Left cardiac atrium (tissue), 4 donors: ENCODE data around the gene PTPRR. TPM values are rescaled to one million over a fixed set of nuclear protein-coding genes. Genes with fewer than 3 reads are reported as not detected.
"Not testable (repeated sequence)": the region's sequence is repeated elsewhere in the genome, so short reads cannot be mapped to it uniquely, and the experiment has no call there.

Experiments used
- ATAC-seq, 2 donors: fragments of 200-7000 bp; cut with Tn5 transposase; one replicate each; pipeline ENCODE4 v1.9.1; 2020; ENCODE audit warnings: mild to moderate bottlenecking in 2 of 2, moderate library complexity in 2 of 2
- DNase-seq: peaks from one replicate; pipeline ENCODE4 v3.0.0-alpha.2; 2020
- intact Hi-C, 2 donors: fragments of 100-400 bp; cut with DNase I; formaldehyde crosslinking; loops; one replicate each; pipeline versions ENCODE4 v1.14.1 to v1.15.1; 2022 to 2023
- total RNA-seq, 2 donors: library from RNA; stranded (reverse); fragmentation: NEBNext Ultra II Directional; extraction: Animal tissue kit (Norgen Biotek cat#: 25700); gene quantifications; one replicate each; pipeline ENCODE4 v1.2.1, GENCODE V29; 2021
- donor health status: DM: no; HTN: yes; CAD: no.
- donor health status: DM: no; HTN: yes; CAD: no; lungs with severe emphysema.
- donor health status: DM: yes; HTN: yes; CAD: no.
- donor health status: Dilated cardiomyopathy.

PTPRR gene
- total RNA-seq, 2 donors from 2014 or later = 0.27 to 0.86 TPM

DNA sequence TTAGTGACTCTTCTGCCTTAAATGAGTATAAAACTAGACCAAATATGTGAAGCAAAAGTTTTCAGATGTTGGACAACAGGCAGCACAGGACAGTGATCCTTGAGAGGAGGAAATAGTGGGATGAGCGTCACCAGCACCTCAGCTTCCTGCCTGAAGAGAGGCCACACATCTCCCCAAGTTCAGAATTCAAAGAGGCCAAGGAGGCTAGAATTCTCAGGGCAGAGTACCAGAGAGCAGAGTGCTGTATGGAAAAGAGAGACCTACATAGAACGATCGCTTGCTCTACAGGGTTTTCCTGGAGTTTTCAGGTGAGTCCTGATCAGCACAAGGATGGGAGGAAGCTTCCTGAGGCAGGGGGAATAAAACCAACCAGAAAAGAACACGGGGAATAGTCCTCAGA is 107.0 kb downstream of the PTPRR start:
- ATAC-seq = no peak
- intact Hi-C loops = no loop called here
- DNase-seq = no peak

DNA sequence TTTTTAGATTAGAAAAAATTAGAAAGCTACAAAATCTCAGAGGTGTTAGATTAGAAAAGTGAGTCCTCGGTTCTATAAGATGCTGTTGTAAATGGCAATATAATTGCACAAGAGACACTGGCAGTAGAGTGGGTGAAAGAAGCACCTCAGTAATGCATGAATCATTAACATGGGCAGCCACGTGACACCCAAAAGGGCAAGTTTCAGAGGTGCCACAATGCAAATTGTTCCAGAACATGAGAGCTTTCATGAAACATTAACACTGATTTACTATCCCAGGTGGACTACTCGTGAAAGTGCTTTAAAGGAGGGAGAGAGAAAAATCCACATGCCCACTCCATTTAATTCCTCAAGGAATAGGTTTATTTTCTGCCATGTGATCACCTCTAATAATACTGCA is 108.4 kb downstream of the PTPRR start:
- no peak for DNase-seq
- ATAC-seq = no peak
- intact Hi-C loops = no loop called here

DNA sequence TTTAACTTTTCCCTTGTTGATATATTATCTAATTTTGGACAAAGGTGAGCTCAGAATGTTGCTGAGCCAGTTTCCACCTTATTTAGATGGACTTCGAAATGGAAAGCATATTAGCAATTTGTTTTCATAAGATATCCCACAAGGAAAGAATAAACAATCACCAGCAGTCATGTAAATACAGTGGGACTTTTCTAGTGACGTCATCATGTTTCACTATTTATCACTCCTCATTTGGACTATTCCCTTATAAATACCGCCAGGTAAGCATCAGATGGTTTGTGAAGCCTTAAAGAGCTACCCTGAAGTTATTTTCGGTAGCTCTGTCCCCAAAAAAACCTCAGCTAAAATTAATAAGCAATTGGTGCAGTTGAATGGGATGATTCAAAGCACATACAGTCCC is 110.7 kb downstream of the PTPRR start:
- no peak for DNase-seq
- no peak for ATAC-seq
- intact Hi-C loops = no loop called here

DNA sequence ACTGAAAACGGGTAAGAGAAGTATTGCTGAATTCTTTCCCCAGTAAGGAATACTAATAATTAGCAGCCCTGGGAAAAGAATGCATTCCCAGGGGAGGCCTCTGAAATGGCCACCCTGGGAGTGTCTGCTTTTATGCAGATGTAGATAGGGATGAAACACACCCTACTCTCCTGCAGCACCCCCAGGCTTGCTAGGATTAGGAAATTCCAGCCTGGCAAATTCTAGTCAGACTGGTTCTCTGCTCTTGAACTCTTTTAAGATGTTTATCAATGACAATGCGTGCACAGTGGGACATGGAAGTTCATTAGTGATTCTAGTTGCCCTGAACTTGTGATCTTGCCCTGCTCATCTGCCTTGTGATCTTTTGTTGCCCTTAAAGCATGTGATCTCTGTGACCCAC is 112.5 kb downstream of the PTPRR start:
- intact Hi-C loops, DNase-seq, ATAC-seq: not testable (repeated sequence)

DNA sequence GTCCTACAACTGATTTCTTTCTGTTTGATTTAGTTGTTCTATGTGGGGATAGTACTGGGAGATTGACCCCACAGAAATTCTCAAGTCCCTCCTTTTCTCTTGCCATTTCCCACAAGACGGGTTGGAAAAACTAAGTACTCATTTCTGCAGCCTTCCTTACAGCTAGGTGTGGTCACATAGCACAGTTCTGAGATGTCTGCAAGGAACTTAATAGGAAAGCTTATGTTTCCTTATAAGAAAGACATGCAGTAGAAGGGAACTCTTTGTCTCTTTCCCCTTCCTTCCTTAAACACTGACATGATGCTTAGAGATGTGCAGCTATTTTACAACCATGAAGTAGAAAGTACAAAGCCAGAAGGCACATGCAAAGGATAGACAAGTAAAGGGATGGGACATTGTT is 113.7 kb downstream of the PTPRR start:
- DNase-seq = no peak
- ATAC-seq = no peak
- intact Hi-C loops = no loop called here

DNA sequence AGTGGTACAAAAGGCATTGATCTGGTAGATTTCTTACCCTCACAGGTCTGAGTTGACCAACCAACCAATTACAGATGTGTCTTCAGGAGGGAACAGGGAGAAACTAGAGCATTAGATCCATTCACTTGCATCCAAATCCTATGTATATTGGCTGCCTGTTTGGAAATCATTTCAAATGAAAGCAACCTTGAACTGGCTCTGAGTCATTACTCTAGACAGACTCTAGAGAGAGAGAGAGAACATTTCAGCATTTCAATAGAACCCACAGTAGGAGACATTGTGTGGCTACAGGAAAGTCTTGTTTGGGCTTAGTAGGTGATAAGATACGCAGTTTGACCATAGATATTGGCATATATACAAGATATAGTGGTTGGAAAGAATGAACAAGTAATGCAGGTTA is 114.5 kb downstream of the PTPRR start:
- intact Hi-C loops = no loop called here
- ATAC-seq (no peak), DNase-seq (no peak)

DNA sequence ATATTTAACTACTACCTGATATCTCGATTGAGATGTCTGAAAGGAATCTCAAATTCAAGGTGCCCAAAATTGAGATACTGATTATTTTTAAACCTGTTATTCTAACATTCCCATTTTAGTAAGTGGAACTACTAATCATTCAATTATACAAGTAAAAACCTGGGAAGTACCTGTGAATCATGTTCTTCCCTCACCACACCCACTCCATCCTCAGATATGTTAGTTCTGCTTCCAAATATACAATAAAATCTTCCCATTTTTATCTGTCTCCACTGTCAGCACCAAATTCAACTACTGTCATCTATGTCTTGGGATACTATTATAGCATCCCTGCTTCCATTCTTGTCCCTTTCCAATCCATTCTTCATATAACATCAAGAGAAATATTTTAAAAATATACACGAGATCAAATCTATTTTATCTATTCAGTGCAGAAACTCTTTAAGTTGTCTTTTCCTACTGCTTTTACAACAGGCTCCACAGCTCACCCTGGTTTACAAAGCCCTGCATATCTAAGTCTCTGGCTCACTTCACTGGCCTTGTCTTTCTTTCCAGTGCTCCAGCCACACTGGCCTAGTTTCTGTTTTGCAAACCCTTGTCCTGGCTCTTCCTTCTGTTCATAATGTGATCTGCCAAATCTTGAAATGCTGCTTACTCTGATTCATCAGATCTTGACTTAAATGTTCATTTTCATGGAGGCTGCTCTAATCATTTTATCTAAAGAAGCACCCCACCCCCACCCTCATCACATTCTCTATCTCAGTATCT is 122.3 kb downstream of the PTPRR start:
- no peak for ATAC-seq
- no peak for DNase-seq
- intact Hi-C loops = no loop called here

DNA sequence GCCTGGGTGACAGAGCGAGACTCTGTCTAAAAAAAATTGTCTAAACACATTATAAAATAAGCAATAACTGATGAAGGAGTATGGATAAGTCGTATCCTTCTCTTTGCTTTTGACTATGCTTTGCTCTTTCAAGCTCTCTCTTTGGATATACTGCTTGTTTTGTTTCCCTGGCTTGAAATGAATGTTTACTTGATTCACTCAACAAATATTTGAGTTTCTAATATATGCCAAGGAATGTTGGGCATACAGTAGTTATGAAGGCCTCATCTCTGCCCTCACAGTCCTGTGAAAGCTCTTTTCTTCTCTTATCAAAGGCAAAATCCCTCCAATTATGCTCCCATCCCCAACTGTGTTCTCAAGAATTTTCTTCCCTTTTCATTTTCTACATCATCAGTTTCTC is 123.5 kb downstream of the PTPRR start:
- ATAC-seq (no peak), DNase-seq (no peak)
- intact Hi-C loops = no loop called here

DNA sequence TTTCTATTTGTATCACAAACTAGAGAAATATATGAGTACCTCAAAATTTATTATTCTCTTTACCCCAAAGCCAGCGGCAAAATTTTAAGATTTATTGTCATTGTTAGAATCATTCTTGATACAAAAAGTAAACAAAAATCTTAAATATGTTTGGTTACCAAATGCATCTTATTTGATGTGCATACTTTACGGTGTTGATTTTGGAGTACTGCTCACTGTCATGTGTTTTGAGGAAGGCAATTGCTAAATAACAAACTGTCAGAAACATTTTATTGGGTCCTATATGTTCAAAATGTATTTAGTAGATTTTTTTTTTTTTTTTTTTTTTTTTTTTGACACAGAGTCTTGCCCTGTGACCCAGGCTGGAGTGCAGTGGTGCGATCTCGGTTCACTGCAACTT is 124.9 kb downstream of the PTPRR start:
- DNase-seq (no peak), ATAC-seq (no peak)
- intact Hi-C loops = no loop called here

DNA sequence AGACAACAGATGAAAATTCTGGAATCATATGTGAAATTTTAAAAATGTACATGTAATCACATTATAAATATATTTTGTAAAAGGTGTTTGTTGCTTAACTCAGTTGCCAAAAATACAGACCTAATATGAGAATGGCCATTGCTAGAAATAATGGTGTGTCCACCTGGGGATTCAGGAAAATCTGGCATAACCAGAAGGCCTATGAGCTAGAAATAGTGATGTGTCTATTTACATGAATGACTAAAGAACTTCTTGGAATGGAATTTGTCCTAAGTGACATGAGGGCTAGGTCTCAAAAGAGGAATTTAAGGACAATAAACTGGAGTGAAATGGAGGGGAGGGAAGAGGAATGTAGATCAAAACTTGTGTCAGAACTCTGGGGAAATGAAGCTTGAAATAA is 126.4 kb downstream of the PTPRR start:
- no peak for ATAC-seq
- intact Hi-C loops = no loop called here
- DNase-seq = no peak

DNA sequence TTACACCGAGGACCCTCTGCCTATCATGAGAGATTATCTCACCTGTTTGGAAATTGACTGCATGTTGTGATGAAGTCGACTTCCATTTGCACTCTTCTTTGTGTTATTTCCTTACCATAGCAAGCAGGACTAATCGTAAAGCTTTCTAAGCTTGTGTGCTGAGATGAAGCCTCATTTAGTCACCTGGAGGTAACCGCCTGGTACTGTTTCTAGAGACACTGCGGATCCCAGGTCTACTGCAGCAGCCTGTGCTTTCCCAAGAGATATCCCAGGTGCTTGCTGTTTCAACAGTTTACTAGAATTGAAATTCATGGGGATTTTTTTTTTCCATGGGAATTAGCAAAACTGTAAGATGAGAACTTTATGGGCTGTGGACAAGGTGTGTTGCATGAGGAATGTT is 131.8 kb downstream of the PTPRR start:
- intact Hi-C loops = no loop called here
- DNase-seq (no peak), ATAC-seq (no peak)

DNA sequence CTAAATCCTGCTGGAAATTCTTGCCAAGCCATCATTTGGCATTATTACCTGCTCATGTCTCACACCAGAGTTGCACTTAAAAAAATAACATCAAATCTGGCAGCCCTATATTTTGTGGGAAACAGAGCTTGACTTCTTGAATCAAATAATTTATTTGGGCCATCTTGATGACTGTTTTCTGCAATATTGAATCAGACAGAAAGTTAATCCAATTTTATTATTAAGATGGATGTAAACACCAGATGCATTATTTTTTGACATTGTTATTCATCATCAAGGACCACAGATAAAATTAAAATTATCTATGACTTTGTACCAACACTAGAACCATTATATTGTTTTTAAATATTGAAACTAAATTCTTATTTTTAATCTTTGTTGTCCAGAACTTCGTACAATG is 132.9 kb downstream of the PTPRR start:
- intact Hi-C loops = no loop called here
- ATAC-seq (no peak), DNase-seq (no peak)

DNA sequence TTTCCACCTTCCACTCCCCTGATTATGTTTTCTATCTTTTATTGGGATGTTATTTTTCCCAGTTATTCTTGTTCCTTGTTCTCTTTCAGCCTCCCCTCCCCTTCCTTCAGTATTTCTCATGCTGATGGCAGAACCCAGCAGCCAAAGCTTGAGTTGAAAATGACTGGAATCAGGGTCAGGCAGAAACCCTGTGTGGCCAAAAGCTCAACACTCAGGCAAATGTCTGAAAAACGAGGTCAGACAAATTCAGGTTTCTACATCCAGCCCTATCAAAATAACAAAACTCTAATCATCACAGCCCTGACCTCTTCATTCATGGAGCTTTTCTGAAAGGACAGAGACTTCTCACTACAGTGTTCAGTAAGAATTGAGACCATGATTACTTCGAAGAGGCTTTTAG is 134.6 kb downstream of the PTPRR start:
- intact Hi-C loops = no loop called here
- DNase-seq = no peak
- ATAC-seq = no peak

DNA sequence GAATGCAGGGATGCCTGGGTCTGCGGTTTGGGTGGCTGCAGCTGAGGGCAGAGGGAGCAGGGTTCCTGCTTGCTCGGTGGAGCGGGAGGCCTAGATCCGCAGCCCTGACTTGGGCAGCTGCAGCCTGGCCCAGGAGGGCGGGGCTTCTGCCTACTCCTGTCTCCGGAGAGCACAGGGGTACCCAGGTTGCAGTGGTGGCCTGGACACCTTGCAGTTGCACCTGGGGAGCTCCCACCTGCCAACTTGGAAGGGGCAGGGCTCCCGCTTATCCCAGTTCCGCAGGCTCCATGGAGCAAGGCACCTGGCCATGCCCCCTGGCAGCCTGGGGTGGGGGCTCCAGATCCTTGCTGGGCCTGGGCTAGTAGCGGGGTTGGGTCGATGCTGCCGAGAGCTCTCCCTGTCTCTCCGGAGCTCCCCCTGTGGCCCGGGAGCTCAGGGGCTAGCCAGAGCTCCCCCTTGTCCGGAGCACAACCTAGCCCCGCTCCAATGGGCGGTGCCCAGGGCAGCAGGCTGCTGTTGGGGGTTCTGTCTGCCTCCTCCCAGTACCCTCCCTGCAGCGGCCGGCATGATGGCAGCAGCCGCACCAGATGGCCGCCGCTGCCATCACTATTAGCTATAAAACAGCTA is 136.4 kb downstream of the PTPRR start:
- DNase-seq (no peak), ATAC-seq (no peak)
- intact Hi-C loops = no loop called here

DNA sequence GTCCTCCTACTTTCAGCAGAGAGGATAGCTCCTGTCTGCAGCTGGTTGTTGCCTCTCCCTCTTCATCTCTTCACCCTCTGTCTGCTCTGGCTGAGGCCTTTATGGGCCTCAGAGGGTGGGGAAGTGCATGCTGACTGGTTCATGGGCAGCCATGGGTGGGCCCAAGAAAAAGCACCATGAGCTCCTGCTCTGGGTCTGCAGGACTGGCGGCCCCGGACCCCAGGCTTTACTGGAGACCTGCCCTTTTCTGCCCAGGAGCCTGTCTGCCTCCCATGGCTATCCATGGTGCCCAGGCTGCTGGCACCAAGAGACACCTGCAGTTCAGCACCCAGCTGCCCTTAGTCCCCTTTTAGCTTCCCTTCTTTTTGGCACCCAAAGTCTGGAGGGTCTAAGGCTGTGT is 137.1 kb downstream of the PTPRR start:
- ATAC-seq = no peak
- DNase-seq = no peak
- intact Hi-C loops = no loop called here

DNA sequence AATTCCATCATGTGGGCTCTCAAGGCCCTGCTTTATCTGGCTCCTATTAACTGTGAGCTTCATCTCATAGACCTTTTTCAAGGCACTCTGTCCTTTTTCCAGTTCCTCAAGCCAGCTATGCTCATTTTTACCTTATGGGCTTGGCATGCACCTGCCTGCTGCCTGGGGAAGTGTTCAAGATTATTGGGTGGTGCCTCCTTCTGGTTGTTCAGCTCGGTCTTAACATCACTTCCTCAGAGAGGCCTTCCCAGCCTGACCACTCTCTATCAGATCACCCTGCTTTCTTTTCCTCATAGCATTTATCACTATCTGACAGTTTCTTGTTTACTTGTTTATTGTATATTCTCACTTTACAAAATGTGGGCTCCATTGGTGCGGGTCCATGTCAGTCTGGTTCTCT is 141.3 kb downstream of the PTPRR start:
- intact Hi-C loops = no loop called here
- no peak for DNase-seq
- no peak for ATAC-seq

DNA sequence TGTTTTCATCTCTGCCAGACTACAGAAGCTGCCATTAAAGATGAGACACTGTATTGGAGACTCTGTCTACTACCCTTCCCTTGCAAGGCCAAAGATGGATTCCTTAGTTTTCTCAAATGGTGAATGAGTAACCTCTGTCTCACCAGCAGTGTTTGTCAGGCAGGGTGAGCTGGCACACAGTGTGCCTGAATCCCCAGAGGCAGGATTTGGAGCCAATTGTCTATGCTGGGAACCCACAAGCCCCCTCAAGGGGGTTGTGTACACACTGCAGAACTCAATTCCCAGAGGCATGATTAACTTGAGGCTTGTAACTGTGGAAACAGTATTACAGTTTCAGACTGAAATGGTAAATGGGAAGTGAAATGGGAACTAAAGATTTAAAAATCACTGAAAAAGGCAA is 146.5 kb downstream of the PTPRR start:
- intact Hi-C loops = no loop called here
- ATAC-seq (no peak), DNase-seq (no peak)

DNA sequence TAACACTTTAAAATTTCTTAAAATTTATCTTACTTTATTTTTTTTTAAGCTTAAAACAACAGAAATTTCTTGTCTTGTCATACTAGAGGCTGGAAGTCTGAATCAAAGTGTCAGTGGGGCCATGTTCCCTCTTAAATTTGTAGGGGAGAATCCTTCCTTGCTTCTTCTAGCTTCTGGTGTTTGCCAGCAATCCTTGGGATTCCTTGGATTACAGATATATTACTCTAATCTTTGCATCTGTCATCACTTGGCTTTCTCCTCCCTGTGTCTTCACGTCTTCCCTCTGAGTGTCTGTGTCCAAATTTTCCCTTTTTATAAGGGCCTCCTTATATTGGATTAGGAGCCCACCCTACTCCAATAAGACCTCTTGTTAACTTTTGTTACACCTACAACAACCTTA is 147.7 kb downstream of the PTPRR start:
- intact Hi-C loops = no loop called here
- ATAC-seq (no peak), DNase-seq (no peak)

DNA sequence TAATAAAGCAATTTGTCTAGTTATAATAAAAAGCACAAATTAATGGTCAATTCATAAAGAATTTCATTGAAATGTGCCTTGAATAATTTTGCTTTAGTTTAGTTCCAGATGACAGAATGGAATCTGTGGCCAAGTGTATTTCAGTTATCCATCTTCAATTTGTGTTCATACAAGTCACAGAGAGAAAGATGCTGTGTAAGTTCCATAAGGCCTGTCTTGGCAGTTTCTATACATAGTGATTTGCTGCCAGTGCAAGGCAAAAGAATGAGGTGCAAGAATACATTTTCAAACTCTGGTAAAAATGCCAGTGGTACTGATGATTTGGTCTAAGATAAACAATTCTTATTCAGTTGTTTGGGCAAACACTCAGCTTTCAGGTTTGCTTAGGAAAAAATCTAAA is 149.0 kb downstream of the PTPRR start:
- ATAC-seq = no peak
- DNase-seq = no peak
- intact Hi-C loops = no loop called here

DNA sequence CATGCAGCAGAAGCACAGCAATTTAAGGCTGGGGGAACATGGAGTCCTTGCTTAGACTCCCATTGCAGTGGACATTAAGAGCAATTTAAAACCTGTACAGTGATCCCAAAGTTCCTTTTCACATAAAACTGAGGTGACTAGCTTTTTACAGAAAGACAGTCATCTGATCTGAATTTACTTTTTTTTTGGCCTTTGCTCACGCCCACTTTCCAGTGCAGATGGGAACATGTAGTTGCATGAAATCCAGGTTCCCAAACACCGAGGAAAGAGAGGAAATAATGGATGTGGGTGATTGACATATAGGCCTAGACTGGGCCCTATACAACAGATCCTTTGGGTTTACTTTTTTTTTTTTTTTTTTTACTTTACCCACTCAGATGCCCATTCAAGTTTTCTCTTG is 156.9 kb downstream of the PTPRR start:
- no peak for ATAC-seq
- intact Hi-C loops = no loop called here
- no peak for DNase-seq

DNA sequence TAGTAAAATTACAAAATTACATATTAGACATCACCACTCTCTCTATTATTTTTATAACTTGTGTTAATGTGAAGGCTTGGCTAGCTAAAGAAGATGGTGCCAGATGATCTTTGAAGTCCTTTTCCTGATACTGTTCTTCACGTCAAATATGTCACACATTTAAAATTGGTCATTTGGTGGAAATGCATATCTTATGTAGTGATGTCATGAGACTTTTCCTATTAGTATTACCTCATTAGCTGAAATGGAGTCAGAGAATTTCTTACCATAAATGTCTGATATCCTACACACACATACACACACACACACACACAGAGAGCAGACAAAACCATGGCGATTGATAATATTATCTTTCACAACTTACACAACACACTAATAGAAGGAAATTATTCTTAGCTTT is 158.5 kb downstream of the PTPRR start:
- intact Hi-C loops = no loop called here

More for the DNA sequence above, 158.5 kb downstream of the PTPRR start:
- DNase-seq = no peak
- ATAC-seq = no peak
